ENCODE measurements around the gene STAT3.
A peak's percentile ranks its signal among the peaks of the same experiment; 100 is the strongest.
"Not testable (repeated sequence)": the region's sequence is repeated elsewhere in the genome, so short reads cannot be mapped to it uniquely, and the experiment has no call there.

Gene STAT3

DNA sequence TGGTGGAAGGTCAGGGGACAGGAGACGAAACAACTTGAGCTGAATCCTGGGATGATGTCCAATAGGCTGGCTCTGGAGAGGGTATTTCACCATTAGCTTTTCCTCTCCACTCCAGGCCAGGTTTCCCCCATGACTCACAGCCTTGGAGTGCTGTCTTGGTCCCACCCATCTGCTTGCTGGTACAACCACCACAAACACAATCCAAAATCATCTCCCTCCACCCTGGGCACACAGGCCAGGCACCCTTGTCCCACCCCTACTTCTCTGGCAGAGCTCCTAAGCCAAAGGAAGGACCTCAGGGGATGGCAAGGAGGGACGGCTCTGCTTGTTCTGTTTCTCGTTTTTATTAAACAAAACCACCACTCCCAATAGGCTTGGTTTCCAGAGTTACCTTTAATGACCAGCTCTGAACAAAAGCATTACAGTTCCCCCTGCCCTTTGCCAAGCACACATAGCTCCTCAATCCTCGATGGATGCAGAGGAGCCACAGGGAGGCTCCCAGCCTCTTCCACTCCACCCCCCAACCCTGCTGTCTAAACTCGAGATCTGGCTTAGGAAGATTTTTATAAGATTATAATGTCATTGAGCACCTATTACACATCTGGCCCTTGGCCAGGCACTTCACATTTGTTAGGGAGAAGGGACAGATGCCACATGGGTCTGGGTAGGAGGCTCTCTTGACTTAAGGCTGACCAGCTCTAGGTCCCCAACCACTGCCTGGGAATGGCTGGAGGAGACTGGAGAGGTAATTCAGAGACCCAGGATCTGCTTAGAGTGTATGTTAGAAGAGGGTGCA is 21.5 kb upstream of the STAT3 start:
- DNase-seq (ENCODE audit: low read depth in 1 of 2, low spot score in 1 of 2), result no peak

DNA sequence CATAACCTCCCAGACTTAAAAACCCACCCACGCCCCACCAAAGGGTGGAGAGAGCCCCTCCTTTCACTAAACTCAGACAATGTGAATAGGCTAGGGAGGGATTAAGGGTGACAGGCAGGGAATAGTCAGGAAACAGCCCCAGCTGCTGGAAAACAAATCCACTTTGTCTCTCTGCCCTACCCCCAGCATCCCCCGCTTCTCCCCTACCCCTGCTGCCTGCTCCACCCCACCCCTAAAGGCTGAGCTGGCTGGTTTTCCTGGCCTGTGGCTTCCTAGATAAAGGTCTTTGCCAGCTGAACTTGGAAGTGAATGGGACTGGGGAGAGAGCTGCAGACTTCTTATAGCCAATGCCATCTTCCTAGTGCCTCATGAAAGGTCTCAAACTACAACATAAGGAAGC is 19.8 kb upstream of the STAT3 start:
- no peak for DNase-seq (ENCODE audit: low read depth in 1 of 2, low spot score in 1 of 2)

DNA sequence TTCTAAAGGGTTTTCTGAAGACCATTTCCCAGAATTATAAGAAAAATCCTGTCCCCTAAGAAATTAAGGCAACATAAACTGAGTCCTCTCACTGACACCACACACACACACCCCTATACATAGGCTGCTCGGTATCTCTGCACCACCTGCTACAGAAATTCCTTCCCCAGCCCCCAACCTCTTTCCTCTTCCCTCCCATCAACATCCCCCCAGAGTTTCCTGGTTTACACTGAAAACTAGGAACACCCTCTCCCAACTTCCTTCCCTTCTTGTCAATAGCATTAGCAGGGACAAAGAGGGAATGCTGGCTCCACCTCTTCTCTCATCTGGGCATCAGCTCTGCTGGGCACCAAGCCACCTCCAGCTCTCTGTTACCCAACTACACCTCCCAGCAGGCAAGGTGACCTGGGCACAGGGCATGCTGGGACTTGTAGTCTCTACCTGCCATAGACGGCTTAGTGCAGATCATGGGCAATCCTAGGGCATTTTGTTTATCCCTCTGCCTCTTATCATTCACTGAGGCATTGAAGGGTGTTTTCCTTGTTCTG is 19.1 kb upstream of the STAT3 start:
- DNase-seq (ENCODE audit: low read depth in 1 of 2, low spot score in 1 of 2), result peak; percentile 24 to 34

DNA sequence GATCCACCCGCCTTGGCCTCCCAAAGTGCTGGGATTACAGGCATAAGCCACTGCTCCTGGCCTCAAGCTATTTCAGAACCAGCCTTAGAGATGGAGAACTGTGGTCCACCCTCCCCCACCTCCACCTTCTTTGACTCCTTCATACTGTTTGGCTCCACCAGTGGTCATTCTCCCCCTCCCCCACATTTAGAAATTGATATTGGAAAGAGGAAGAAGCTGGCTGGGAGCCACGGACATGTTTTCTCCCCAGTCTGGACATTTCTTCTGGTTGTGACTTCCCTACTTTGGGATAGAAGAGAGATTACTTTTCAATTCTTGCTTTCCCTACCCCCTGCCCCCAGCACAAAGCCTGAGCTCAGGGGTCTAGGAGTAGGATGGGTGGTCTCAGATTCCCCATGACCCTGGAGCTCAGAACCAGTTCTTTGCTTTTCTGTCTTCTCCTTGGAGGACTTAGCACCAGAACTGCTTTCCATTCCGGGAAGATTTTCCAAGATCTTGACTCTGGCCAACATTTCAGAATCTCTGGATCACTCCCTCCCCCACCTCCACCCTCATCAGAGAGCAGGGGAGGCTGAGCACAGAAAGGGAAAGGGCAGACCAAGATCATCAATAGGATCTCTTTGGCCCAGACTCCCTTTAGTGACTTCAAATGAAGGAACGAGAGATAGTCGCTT is 18.5 kb upstream of the STAT3 start:
- no peak for DNase-seq (ENCODE audit: low read depth in 1 of 2, low spot score in 1 of 2)

DNA sequence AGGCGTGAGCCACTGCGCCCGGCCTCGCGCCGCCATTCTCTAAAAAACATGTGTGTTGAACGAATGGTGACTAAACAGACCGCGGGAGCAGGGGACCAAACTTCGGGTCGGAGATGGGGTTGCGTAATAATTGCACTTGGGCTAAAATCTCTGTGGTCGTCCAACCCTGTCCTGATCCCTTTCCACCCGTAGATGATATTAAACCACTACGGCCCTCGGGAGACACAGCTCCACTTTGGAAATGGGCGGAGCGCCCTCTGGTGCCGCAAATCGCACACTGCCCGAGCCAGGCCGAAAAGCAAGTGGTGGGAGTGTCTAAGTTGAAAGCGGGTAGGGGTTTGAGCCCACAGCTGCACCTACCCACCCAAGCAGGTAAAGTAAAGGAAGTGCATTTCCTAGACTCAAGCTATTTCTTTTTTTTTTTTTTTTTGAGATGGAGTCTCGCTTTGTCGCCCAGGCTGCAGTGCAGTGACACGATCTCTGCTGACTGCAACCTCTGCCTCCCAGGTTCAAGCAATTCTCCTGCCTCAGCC is 17.8 kb upstream of the STAT3 start:
- peak; percentile 62 to 80 for DNase-seq (ENCODE audit: low read depth in 1 of 2, low spot score in 1 of 2)

DNA sequence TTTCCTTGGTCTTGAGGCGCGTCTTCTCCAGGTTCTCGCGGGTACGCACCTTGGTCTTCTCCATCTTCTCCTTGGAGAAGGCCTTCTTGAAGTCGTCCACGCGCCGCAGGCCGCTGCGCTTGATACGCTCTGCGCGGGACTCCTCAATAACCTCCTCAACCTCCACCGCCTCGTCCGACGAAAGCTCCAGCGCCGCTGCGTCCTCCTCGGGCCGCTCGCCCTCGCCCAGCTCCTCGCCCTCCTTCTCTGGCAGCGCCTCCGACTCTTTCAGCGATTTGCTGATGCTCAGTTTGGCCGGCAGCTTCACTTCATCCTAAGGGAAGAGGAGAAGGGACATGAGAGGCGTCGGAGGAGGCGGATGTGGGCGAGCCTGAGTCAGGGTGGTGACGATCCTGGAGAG is 16.8 kb upstream of the STAT3 start:
- no peak for DNase-seq (ENCODE audit: low read depth in 1 of 2, low spot score in 1 of 2)

DNA sequence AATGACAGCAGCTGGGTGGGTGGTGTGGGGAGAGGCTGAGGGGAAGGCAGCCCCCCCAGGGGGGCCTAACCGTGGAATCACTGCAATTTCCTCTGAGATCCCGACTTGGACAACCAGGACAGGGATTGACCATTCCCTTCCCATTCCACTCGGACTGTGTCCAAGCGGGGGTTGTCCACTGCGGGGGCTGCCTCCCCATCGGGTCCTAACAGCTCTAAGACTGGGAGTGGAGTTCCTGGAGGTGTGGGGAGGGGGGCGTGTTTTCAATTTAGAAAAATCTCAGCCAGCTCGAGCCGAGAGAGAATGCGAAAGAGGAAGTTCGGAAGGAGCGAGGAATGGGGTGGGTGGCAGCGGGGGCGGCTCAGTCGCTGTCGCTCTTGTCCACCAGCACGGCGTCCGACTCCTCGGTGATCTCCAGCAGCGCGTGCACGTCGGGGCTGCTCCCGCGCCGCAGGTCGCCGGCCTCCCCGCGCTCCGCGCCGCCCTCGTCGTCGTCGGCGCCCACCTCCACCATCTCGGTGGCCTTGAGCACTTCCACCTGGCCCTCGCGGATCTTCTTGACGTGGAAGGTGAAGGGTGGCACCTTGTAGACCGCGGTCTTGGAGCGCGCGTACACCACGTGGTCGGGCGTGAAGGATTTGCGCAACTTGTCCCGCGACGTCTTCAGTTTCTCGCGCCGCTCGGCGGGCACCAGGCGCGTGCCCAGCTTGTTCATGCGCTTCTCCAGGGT is 16.2 kb upstream of the STAT3 start:
- DNase-seq (ENCODE audit: low read depth in 1 of 2, low spot score in 1 of 2), result no peak

DNA sequence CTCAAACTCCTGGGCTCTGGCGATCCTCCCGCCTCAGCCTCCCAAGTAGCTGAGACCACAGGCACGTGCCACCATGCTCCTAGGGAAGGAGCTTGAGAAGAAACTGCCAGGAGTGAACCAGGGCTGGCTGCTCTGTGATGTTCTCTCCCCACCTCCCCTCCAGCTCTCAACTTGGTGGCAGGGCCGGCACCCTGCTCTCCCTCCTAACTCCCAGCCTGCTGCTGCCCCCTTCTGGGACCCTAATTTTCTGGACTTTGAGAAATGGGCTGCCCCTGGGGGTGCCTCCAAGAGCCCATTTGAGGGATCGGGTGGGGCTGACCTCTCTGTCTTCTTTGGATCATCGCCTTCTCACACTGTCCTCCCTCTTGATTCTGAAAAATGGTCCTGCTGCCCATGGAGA is 14.9 kb upstream of the STAT3 start:
- peak in 1 of 2 donors; percentile 20 for DNase-seq (ENCODE audit: low read depth in 1 of 2, low spot score in 1 of 2)

DNA sequence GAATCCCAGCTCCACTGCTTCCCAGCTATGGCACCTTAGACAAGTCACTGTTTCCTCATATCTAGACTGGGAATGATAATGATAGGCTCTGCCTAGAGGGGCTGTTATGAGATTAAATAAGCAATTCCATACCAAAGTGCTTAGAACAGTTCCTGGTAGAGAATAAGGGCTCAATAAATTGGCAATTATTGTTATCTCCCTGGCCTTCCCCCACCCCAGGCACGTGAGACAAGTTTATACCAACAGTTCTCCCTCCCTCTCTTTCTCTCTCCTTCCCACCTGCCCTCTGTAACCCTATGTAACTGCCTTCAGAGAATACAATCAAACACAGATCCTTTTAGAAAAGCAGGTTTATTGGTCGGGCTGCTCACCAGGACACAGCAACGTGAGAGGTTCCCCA is 13.9 kb upstream of the STAT3 start:
- DNase-seq (ENCODE audit: low read depth in 1 of 2, low spot score in 1 of 2), result no peak

DNA sequence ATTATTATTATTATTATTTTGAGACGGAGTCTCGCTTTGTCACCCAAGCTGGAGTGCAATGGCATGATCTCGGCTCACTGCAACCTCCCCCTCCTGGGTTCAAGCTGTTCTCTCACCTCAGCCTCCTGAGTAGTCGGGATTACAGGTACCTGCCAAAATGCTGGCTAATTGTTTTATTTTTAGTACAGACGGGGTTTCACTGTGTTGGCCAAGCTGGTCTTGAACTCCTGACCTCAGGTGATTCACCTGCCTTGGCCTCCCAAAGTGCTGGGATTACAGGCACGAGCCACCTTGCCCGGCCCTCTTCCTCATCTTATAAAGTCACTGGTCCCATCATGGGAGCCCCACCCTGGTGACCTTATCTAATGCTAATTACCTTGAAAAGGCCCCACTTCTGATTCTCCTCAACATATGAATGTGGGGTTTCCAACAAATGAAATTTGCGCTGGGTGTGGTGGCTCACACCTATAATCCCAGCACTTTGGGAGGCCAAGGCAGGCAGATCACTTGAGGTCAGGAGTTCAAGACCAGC is 12.7 kb upstream of the STAT3 start:
- not testable (repeated sequence) for DNase-seq (ENCODE audit: low read depth in 1 of 2, low spot score in 1 of 2)

DNA sequence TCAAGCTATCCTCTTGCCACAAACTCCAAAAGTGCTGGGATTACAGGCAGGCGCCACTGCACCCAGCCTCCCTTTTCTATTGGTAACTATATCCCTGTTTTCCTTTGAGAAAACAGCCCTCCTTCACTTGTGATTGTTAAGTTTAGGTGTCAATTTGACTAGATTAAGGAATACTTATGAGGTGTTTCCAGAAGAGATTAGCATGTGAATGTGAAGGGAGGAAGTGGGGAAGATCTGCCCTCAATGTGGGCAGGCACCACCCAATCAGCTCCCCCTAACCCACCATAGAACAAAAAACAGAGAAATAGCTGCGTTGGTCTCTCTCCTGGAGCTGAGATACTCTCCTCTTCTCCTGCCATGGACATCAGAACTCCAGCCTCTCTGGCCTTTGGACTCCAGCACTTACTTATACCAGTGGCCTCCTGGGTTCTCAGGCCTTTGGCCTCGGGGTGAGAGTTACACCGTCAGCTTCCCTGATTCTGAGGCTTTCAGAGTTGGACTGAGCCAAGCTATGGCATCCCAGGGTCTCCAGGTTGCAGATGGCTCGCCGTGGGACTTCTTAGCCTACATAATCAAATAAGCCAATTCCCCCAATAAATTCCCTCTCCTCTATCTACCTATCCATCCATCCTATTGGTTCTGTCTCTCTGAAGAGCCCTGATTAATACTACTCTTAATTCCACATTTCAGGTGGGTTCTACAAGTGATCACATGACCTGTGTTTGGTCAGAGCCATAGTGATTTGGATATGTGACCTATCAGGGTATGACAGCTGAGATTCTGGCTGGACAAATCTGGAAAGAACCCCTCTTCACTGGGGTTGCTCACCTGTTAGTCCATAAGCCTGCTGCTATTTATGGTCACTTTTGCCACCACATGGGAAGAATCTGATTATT is 12.0 kb upstream of the STAT3 start:
- no peak for DNase-seq (ENCODE audit: low read depth in 1 of 2, low spot score in 1 of 2)

DNA sequence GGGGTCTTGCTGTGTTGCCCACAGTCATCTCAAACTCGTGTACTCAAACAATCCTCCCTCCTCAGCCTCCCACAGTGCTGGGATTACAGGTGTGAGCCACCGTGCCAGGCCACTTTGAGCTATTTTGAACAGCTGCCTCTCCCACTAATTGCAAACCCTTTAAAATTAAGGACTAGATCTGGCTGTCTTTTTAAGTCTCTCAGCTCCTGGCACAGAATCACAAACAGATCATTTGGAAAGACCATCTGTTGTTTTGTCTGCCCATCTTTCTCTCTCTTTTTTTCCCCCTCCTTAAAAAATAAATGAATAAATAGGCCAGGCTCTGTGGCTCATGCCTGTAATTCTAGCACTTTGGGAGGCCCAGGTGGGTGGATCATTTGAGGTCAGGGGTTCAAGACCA is 10.9 kb upstream of the STAT3 start:
- DNase-seq (ENCODE audit: low read depth in 1 of 2, low spot score in 1 of 2), result no peak

DNA sequence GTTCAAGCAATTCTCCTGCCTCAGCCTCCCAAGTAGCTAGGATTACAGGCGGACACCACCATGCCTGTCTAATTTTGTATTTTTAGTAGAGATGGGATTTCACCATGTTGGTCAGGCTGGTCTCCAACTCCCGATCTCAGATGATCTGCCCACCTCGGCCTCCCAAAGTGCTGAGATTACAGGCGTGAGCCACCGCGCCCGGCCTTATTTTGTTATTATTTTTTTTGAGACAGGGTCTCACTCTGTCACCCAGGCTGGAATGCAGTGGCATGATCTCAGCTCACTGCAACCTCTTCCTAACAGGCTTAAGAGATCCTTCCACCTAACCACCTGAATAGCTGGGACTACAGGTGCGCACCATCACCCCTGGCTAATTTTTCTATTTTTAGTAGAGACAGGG is 7.4 kb upstream of the STAT3 start:
- DNase-seq (ENCODE audit: low read depth in 1 of 2, low spot score in 1 of 2), result not testable (repeated sequence)

DNA sequence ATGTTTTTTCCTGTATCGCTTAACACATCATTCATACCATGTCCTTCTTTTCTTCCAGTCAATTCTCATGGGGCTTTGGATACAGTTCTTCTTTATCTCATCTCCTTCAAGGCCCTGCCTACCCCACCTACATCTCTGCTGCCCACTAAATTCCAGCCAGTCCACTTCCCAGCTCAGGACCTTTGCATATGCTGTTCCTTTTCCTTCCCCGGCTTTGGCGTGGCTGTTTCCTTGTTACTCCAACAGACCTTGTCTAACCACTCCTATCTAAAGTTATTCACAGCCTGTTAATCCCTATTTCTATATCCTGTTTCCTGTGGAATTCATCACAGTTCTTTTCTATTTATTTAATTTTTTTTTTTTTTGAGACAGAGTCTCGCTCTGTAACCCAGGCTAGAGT is 6.6 kb upstream of the STAT3 start:
- DNase-seq (ENCODE audit: low read depth in 1 of 2, low spot score in 1 of 2), result no peak

DNA sequence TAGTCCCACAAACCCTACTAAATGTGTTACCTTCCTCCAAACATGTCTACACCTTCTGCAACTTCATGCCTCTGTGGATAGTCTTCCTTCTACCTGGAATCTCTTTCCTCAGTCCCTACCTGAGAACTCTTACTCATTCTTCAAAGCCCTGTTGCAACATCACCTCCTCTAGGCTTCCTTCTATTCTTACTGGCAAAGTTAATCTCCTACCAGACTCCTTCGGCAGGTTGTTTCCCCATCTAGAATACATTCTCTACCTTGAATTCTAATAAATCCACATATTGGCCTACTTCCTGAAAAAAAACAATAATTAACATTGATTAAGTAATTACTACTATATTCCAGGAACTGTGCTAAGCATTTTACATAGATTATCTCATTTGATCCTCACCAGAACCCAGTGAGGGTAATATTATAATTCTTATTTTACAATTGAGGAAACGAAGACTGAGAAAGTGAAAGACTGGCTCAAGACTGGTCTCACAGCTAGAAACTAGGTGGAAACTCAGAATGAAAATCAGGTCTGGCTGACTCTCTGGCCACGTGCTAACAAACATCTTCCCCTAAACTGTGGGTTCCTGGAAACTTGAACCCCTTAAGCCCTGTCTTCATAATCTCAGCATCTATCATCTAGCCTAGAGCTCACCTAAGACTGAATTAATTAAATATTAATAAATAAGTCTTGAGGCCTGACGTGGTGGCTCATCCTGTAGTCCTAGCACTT is 4.6 kb upstream of the STAT3 start:
- DNase-seq (ENCODE audit: low read depth in 1 of 2, low spot score in 1 of 2), result no peak

DNA sequence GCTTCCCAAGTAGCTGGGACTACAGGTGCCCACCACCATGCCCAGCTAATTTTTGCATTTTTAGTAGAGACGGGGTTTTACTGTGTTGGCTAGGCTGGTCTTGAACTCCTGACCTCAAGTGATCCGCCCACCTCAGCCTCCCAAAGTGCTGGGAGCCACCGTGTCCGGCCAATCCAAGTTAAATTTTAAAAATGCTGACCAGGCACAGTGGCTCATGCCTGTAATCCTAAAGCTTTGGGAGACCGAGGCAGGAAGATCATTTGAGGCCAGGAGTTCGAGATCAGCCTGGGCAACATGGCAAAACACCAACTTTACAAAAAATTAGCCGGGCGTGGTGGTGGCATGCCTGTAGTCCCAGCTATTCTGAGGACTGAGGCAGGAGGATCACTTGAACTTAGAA is 3.2 kb upstream of the STAT3 start:
- not testable (repeated sequence) for DNase-seq (ENCODE audit: low read depth in 1 of 2, low spot score in 1 of 2)

DNA sequence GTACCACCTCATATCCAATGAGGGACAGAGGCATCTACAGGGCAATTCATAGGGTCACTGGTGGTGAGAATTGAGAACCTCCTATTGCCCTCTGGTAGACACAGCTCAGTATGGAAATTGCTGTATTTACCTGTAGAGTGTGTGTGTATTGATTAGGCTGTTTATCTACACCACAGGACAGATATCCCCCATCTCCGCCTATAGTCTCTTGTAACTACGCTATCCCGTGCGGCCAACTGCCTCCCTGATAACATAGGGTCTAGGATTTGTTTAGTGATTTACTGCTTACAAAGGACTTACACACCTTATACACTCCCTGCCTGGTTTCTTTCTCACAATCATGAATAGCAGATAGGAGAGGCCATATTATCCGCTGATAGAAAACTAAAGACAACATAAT is 1.7 kb upstream of the STAT3 start:
- no peak for DNase-seq (ENCODE audit: low read depth in 1 of 2, low spot score in 1 of 2)

DNA sequence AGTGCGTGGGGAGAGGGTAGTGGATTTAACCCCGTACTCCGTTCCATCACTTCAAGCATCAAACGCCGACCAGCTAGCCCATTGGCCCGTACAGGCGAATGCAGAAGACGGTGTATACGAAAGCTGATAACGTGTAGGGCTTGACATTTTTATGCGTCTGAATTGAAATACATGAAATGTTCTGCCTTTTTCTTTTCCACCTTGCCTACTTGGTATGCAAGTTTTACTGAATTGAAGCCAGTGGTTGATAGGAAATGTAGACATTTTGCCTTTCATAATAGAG is 834 bp upstream of the STAT3 start:
- peak in 1 of 2 donors; percentile 54 for DNase-seq (ENCODE audit: low read depth in 1 of 2, low spot score in 1 of 2)

DNA sequence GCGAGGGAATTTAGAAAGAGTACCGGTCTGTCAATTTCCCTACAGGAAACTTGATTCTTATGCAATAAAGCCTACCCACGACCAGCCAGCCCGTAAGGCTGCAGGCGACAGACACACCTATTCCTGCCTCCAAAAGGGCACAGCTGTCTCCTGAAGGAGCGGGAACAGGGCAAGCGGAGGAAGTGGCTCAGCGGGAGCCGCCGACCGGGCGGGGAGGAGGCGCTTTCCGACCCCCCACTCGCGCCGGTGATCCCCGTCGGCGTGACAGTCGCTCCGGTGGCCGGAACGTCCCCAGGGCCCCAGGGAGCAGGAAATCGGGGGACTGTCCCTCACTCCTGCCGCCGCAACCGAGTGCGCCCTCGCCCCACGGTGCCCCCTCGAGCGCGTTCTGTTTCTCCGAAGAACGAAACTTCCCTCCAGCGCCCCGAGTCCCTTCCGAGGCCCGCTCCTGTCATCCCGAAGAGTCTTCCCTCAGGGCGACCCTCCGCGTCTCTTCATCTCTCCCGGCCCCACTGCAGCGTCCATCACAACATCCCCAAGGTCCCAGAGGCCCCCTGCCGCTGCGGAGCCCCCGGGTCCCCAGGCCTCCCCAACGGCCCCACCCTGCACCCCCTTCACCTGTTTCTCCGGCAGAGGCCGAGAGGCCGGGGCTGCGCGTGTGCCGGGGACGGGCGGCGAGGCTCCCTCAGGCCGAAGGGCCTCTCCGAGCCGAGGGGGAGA is 421 bp downstream of the STAT3 start:
- DNase-seq (ENCODE audit: low read depth in 1 of 2, low spot score in 1 of 2), result peak; percentile 5

Measured in stimulated activated CD4-positive, alpha-beta T cell treated with anti-CD3 and anti-CD28 coated beads, Interleukin-15, amount 100 ng/mL, for 1 hour (primary cell).